Measurements from ENCODE around the gene CCT4.
"Not testable (repeated sequence)": the region's sequence is repeated elsewhere in the genome, so short reads cannot be mapped to it uniquely, and the experiment has no call there.

Gene CCT4

GRCh38 chr2:61888267-61889055 lies at the start of gene CCT4:
TSS of gene CCT4 (minus strand) at chr2:61888656. CDS start at chr2:61888507, 149 bp downstream.
- DNase-seq, result peak; percentile 82

GRCh38 chr2:61937886-61938285 lies 49.4 kb upstream of the CCT4 start:
- no peak for DNase-seq

- DNase-seq, result no peak
These were observed 48.6 kb upstream of the CCT4 start for GRCh38 chr2:61937098-61937497.

GRCh38 chr2:61928826-61929461 lies 40.5 kb upstream of the CCT4 start:
- DNase-seq, result peak; percentile 43

GRCh38 chr2:61926531-61927477 lies 38.3 kb upstream of the CCT4 start:
- DNase-seq, result no peak

GRCh38 chr2:61924895-61925663 lies 36.6 kb upstream of the CCT4 start:
- DNase-seq, result no peak

- no peak for DNase-seq
These were observed 34.3 kb upstream of the CCT4 start for GRCh38 chr2:61922714-61923113.

- DNase-seq, result no peak
These were observed 32.1 kb upstream of the CCT4 start for GRCh38 chr2:61920548-61920947.

- DNase-seq, result not testable (repeated sequence)
These were observed 26.3 kb upstream of the CCT4 start for GRCh38 chr2:61914794-61915193.

- no peak for DNase-seq
These were observed 23.1 kb upstream of the CCT4 start for GRCh38 chr2:61911510-61911909.

- DNase-seq, result peak; percentile 7
These were observed 22.1 kb upstream of the CCT4 start for GRCh38 chr2:61910603-61911002.

GRCh38 chr2:61909116-61909515 lies 20.7 kb upstream of the CCT4 start:
- DNase-seq, result no peak

- no peak for DNase-seq
These were observed 17.7 kb upstream of the CCT4 start for GRCh38 chr2:61906186-61906470.

- peak; percentile 65 for DNase-seq
These were observed 17.1 kb upstream of the CCT4 start, which contains the start of gene COMMD1 for GRCh38 chr2:61905372-61906185. TSS of gene COMMD1 (plus strand) at chr2:61905674. CDS start at chr2:61905679, 5 bp downstream.

- DNase-seq, result no peak
These were observed 11.8 kb upstream of the CCT4 start for GRCh38 chr2:61900281-61900680.

- peak; percentile 15 for DNase-seq
These were observed 10.4 kb upstream of the CCT4 start for GRCh38 chr2:61898810-61899209.

GRCh38 chr2:61887717-61888266 lies 664 bp downstream of the CCT4 start:
- peak; percentile 37 for DNase-seq

GRCh38 chr2:61885896-61886603 lies 2.4 kb downstream of the CCT4 start:
- no peak for DNase-seq

- DNase-seq, result no peak
These were observed 5.6 kb downstream of the CCT4 start for GRCh38 chr2:61882850-61883249.

- not testable (repeated sequence) for DNase-seq
These were observed 9.1 kb downstream of the CCT4 start for GRCh38 chr2:61879351-61879750.

- DNase-seq, result no peak
These were observed 9.7 kb downstream of the CCT4 start for GRCh38 chr2:61878761-61879160.

Measured in fibroblast of upper back skin (primary cell).